Lung (tissue), 12 donors: ENCODE results near the gene SPATA19. TPM values are rescaled to one million over a fixed set of nuclear protein-coding genes. Genes with fewer than 3 reads are reported as not detected.

ENCODE experiments used
- ATAC-seq: fragments of 200-7000 bp; cut with Tn5 transposase; one replicate; pipeline ENCODE4 v1.9.1; 2020; ENCODE audit warnings: moderate number of reproducible peaks; ENCODE audit not compliant: insufficient read depth, low FRiP score
- DNase-seq, 3 donors: peaks; one replicate each; pipeline ENCODE4 v3.0.0-alpha.2; 2013 to 2017
- H3K27ac ChIP-seq, 2 donors: one replicate each; pipeline ENCODE4 v1.5.1; 2013; ENCODE audit warnings: mild to moderate bottlenecking in 2 of 2, moderate library complexity in 2 of 2, control low read depth in 1 of 2, inconsistent platforms in 1 of 2, low read depth in 1 of 2, low read length in 1 of 2
- H3K27me3 ChIP-seq, 3 donors: one replicate each; pipeline ENCODE4 v1.5.1; 2013; ENCODE audit warnings: low read length in 2 of 3; ENCODE audit not compliant: control insufficient read depth in 3 of 3, insufficient read depth in 3 of 3
- H3K36me3 ChIP-seq, 4 donors: one replicate each; pipeline ENCODE4 v1.5.1; 2013; ENCODE audit warnings: low read length in 4 of 4, mild to moderate bottlenecking in 1 of 4, moderate library complexity in 1 of 4; ENCODE audit not compliant: control insufficient read depth in 4 of 4, insufficient read depth in 4 of 4
- H3K4me1 ChIP-seq, 5 donors: one replicate each; pipeline ENCODE4 v1.5.1; 2013; ENCODE audit warnings: low read length in 5 of 5, mild to moderate bottlenecking in 2 of 5, moderate library complexity in 1 of 5; ENCODE audit not compliant: control insufficient read depth in 5 of 5, insufficient read depth in 5 of 5
- H3K4me3 ChIP-seq: one replicate; pipeline ENCODE4 v1.5.1; 2013; ENCODE audit warnings: mild to moderate bottlenecking, control low read depth, moderate library complexity
- H3K9ac ChIP-seq, 2 donors: one replicate each; pipeline ENCODE4 v1.5.1; 2013; ENCODE audit warnings: low read length in 2 of 2, control low read depth in 1 of 2; ENCODE audit not compliant: insufficient read depth in 1 of 2
- H3K9me3 ChIP-seq, 4 donors: one replicate each; pipeline ENCODE4 v1.5.1; 2013; ENCODE audit warnings: low read length in 3 of 4, mild to moderate bottlenecking in 1 of 4, moderate library complexity in 1 of 4; ENCODE audit not compliant: control insufficient read depth in 4 of 4, insufficient read depth in 3 of 4
- CTCF ChIP-seq: IDR thresholded peaks from 2 replicates; pipeline ENCODE4 v1.5.1; 2012; ENCODE audit warnings: mild to moderate bottlenecking; ENCODE audit errors: control extremely low read depth, extremely low read depth
- WGBS, 2 donors: extraction: QIAGEN DNeasy Blood & Tissue Kit; methylation state at CpG; one replicate each; pipeline ENCODE4 v1.1.7; 2013; 5-methylcytosine and 5-hydroxymethylcytosine counted together
- polyA plus RNA-seq, 2 donors: library from polyadenylated mRNA; stranded (reverse); fragments of 200-250 nt; gene quantifications; one replicate each; pipeline ENCODE4 v1.2.1, GENCODE V29; 2013
- total RNA-seq, 2 donors: library from RNA; depleted of rRNA in 1 of 2; stranded (reverse); fragments of >200 nt in 1 of 2; gene quantifications; one replicate each; pipeline ENCODE4 v1.2.1, GENCODE V29; 2014 to 2021
- donor health status: control.
- donor health status: control.
- donor health status: Bipolar disorder and iron deficiency.
- donor health status: healthy.
- donor health status: DM: yes; HTN: yes; CAD: no.

Gene SPATA19
- total and polyA plus RNA-seq, 4 donors = not detected

GRCh38 chr11:133793271-133794035 is 51.9 kb downstream of the SPATA19 start:
- Histone ChIP-seq H3K9ac (no peak overlapping the region), H3K36me3 (no peaks in the 10 kb centered on the region), H3K9me3 (peaks cover 0 to 16% (median 2%) of the 10 kb centered on the region in 4 donors), H3K4me3 (no peak overlapping the region), H3K27me3 (peaks cover 0 to 22% (median 17%) of the 10 kb centered on the region in 3 donors), H3K27ac (no peak overlapping the region), H3K4me1 (no peaks in the 10 kb centered on the region)
- no peak for TF ChIP-seq CTCF
- DNase-seq (no peak), ATAC-seq (no peak)
- 73% methylated on average over 7 of the region's 7 CpGs for WGBS, 2 donors

- TF ChIP-seq CTCF = no peak
- Histone ChIP-seq H3K9ac (no peak overlapping the region), H3K27ac (no peak overlapping the region), H3K4me1 (peaks cover 0 to 4% (median 0%) of the 10 kb centered on the region in 5 donors), H3K36me3 (no peaks in the 10 kb centered on the region), H3K4me3 (no peak overlapping the region), H3K9me3 (peaks cover 0 to 13% (median 2%) of the 10 kb centered on the region in 4 donors), H3K27me3 (peaks cover 0 to 37% (median 36%) of the 10 kb centered on the region in 3 donors)
- 76 to 84% methylated on average over 5 of the region's 5 CpGs for WGBS, 2 donors
- DNase-seq (no peak), ATAC-seq (no peak)
Measured at GRCh38 chr11:133790995-133791394, 54.3 kb downstream of the SPATA19 start.

Other genes with a start within 250 kb of the SPATA19 start
- 10 to 100 TPM in 1 of 2 donors, 1 to 10 TPM in 1; 4.9 to 19.5 TPM for gene IGSF9B, start 111.5 kb upstream of the SPATA19 start, total RNA-seq
- 1 to 10 TPM in 1 of 2 donors, under 1 TPM in 1; 0.72 to 3.2 TPM for gene IGSF9B, start 111.5 kb upstream of the SPATA19 start, polyA plus RNA-seq
- gene JAM3, start 223.6 kb upstream of the SPATA19 start, total RNA-seq = 10 to 100 TPM; 33.5 to 72.2 TPM
- 10 to 100 TPM; 10.3 to 13.6 TPM for gene JAM3, start 223.6 kb upstream of the SPATA19 start, polyA plus RNA-seq